GM12878 (cell line): ENCODE data around the gene ACVR1B.

Source experiments
- BCLAF1 ChIP-seq: fragments of 450-650 bp; IDR thresholded peaks from 2 replicates; pipeline ENCODE4 v1.6.1; 2017; ENCODE audit warnings: antibody characterized with exemption, mild to moderate bottlenecking, moderate library complexity
- HCFC1 ChIP-seq: fragments of 150-350 bp; IDR thresholded peaks from 2 replicates; pipeline ENCODE4 v1.6.1; 2014; ENCODE audit warnings: low read length
- HDAC2 ChIP-seq: fragments of 200-600 bp; sonication (generic); IDR thresholded peaks from 2 replicates; pipeline ENCODE4 v1.6.1; 2017
- NFIC ChIP-seq: IDR thresholded peaks from 2 replicates; pipeline ENCODE4 v1.6.1; 2012; ENCODE audit warnings: low read depth, mild to moderate bottlenecking, inconsistent platforms, low read length, moderate library complexity
- RAD21 ChIP-seq: IDR thresholded peaks from 2 replicates; pipeline ENCODE4 v1.6.1; 2011; ENCODE audit warnings: mild to moderate bottlenecking, low read depth, low read length, moderate library complexity; ENCODE audit not compliant: insufficient read depth
- SIN3A ChIP-seq: IDR thresholded peaks from 2 replicates; pipeline ENCODE4 v1.6.1; 2012; ENCODE audit warnings: low read depth, low read length, improper control_type of control experiment
- SRF ChIP-seq, 2 experiments: IDR thresholded peaks; 2 replicates each; pipeline ENCODE4 v1.6.1; 2011; ENCODE audit warnings: low read depth in 2 of 2, low read length in 2 of 2, mild to moderate bottlenecking in 1 of 2, moderate library complexity in 1 of 2
- ZNF274 ChIP-seq: IDR thresholded peaks from one replicate; pipeline ENCODE4 v1.8.0; 2011; ENCODE audit not compliant: insufficient read length, insufficient read depth
- ZSCAN29 ChIP-seq: fragments of 450-650 bp; IDR thresholded peaks from 2 replicates; pipeline ENCODE4 v1.6.1; 2017; ENCODE audit warnings: mild to moderate bottlenecking, moderate library complexity
- TF ChIP-seq, protein P1 (sequence below): IDR thresholded peaks from 2 replicates; pipeline ENCODE4 v1.6.1; 2012; ENCODE audit warnings: low read depth, low read length, improper control_type of control experiment
- TF ChIP-seq, protein P2 (sequence below): fragments of 450-650 bp; formaldehyde crosslinking; IDR thresholded peaks from 2 replicates; pipeline ENCODE4 v1.4.0; 2020; ENCODE audit warnings: mild to moderate bottlenecking, moderate library complexity
- TF ChIP-seq, protein P3 (sequence below): IDR thresholded peaks from 2 replicates; pipeline ENCODE4 v1.6.1; 2011; ENCODE audit warnings: borderline replicate concordance, low read depth, mild to moderate bottlenecking, moderate library complexity, mixed read lengths, low read length; ENCODE audit not compliant: insufficient read depth; ENCODE audit errors: extremely low read length
- TF ChIP-seq, protein P4 (sequence below), 3 experiments: IDR thresholded peaks in 2 of 3; conservative IDR thresholded peaks in 1 of 3; 2 replicates each; pipeline ENCODE4 v1.5.1; 2011; ENCODE audit warnings: low read depth in 3 of 3, low read length in 3 of 3, mild to moderate bottlenecking in 3 of 3, control low read depth in 2 of 3, moderate library complexity in 2 of 3, inconsistent platforms in 1 of 3, mixed read lengths in 1 of 3; ENCODE audit not compliant: control insufficient read depth in 2 of 3, insufficient read depth in 1 of 3; ENCODE audit errors: extremely low read depth in 1 of 3

- TF ChIP-seq ZNF274 (no peak), HCFC1 (no peak), HDAC2 (no peak), SRF (IDR thresholded peaks at IDR 0.05; ENCODE audit: low read depth in 2 of 2, low read length in 2 of 2) (no peak), RAD21 (no peak), SIN3A (0 out of 2 replicates have a peak, but pooled peaks have one; percentile 44), BCLAF1 (no peak), ZSCAN29 (no peak), NFIC (no peak)
- TF ChIP-seq, protein P1, sequence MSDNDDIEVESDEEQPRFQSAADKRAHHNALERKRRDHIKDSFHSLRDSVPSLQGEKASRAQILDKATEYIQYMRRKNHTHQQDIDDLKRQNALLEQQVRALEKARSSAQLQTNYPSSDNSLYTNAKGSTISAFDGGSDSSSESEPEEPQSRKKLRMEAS: peak; percentile 22; the same call in 1 of the 2 replicates
- TF ChIP-seq, protein P2, sequence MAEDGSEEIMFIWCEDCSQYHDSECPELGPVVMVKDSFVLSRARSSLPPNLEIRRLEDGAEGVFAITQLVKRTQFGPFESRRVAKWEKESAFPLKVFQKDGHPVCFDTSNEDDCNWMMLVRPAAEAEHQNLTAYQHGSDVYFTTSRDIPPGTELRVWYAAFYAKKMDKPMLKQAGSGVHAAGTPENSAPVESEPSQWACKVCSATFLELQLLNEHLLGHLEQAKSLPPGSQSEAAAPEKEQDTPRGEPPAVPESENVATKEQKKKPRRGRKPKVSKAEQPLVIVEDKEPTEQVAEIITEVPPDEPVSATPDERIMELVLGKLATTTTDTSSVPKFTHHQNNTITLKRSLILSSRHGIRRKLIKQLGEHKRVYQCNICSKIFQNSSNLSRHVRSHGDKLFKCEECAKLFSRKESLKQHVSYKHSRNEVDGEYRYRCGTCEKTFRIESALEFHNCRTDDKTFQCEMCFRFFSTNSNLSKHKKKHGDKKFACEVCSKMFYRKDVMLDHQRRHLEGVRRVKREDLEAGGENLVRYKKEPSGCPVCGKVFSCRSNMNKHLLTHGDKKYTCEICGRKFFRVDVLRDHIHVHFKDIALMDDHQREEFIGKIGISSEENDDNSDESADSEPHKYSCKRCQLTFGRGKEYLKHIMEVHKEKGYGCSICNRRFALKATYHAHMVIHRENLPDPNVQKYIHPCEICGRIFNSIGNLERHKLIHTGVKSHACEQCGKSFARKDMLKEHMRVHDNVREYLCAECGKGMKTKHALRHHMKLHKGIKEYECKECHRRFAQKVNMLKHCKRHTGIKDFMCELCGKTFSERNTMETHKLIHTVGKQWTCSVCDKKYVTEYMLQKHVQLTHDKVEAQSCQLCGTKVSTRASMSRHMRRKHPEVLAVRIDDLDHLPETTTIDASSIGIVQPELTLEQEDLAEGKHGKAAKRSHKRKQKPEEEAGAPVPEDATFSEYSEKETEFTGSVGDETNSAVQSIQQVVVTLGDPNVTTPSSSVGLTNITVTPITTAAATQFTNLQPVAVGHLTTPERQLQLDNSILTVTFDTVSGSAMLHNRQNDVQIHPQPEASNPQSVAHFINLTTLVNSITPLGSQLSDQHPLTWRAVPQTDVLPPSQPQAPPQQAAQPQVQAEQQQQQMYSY (CRISPR knock-in tag): no peak
- TF ChIP-seq, protein P3, sequence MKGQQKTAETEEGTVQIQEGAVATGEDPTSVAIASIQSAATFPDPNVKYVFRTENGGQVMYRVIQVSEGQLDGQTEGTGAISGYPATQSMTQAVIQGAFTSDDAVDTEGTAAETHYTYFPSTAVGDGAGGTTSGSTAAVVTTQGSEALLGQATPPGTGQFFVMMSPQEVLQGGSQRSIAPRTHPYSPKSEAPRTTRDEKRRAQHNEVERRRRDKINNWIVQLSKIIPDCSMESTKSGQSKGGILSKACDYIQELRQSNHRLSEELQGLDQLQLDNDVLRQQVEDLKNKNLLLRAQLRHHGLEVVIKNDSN: no peak
- TF ChIP-seq, protein P4, sequence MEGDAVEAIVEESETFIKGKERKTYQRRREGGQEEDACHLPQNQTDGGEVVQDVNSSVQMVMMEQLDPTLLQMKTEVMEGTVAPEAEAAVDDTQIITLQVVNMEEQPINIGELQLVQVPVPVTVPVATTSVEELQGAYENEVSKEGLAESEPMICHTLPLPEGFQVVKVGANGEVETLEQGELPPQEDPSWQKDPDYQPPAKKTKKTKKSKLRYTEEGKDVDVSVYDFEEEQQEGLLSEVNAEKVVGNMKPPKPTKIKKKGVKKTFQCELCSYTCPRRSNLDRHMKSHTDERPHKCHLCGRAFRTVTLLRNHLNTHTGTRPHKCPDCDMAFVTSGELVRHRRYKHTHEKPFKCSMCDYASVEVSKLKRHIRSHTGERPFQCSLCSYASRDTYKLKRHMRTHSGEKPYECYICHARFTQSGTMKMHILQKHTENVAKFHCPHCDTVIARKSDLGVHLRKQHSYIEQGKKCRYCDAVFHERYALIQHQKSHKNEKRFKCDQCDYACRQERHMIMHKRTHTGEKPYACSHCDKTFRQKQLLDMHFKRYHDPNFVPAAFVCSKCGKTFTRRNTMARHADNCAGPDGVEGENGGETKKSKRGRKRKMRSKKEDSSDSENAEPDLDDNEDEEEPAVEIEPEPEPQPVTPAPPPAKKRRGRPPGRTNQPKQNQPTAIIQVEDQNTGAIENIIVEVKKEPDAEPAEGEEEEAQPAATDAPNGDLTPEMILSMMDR (IDR thresholded peaks at IDR 0.05 in 2 of 3, conservative IDR thresholded peaks at IDR 0.05 in 1 of 3; ENCODE audit: control insufficient read depth in 2 of 3, extremely low read depth in 1 of 3, insufficient read depth in 1 of 3, low read depth in 3 of 3, low read length in 3 of 3): no peak
These were observed 85.2 kb downstream of the ACVR1B start for GRCh38 chr12:52036587-52037171.
